Lower lobe of right lung (tissue), 2 donors: ENCODE results near the gene ETF1. TPM values are rescaled to one million over a fixed set of nuclear protein-coding genes. Genes with fewer than 3 reads are reported as not detected.
A peak's percentile ranks its signal among the peaks of the same experiment; 100 is the strongest.
"Not testable (repeated sequence)": the region's sequence is repeated elsewhere in the genome, so short reads cannot be mapped to it uniquely, and the experiment has no call there.

Experiments used
- ATAC-seq, 2 donors: fragments of 200-7000 bp; cut with Tn5 transposase; one replicate each; pipeline ENCODE4 v1.9.1; 2020 to 2022; ENCODE audit warnings: mild to moderate bottlenecking in 2 of 2, moderate library complexity in 2 of 2
- DNase-seq: peaks from one replicate; pipeline ENCODE4 v3.0.0-alpha.2; 2020
- H3K27ac ChIP-seq: fragments of 200-600 bp; one replicate; pipeline ENCODE4 v1.8.0; 2022
- H3K27me3 ChIP-seq: fragments of 200-600 bp; one replicate; pipeline ENCODE4 v1.8.0; 2022; ENCODE audit warnings: low read depth
- H3K36me3 ChIP-seq: fragments of 200-600 bp; one replicate; pipeline ENCODE4 v1.8.0; 2022; ENCODE audit warnings: mild to moderate bottlenecking
- H3K4me1 ChIP-seq: fragments of 200-600 bp; one replicate; pipeline ENCODE4 v1.8.0; 2022
- H3K4me3 ChIP-seq: fragments of 200-600 bp; one replicate; pipeline ENCODE4 v1.8.0; 2022; ENCODE audit warnings: mild to moderate bottlenecking
- H3K9me3 ChIP-seq: fragments of 200-600 bp; one replicate; pipeline ENCODE4 v1.8.0; 2022
- CTCF ChIP-seq: fragments of 200-600 bp; IDR thresholded peaks from one replicate; pipeline ENCODE4 v1.8.0; 2022; ENCODE audit warnings: antibody characterized with exemption, mild to moderate bottlenecking
- intact Hi-C: fragments of 100-400 bp; cut with DNase I; formaldehyde crosslinking; loops from one replicate; pipeline ENCODE4 v1.11.0; 2022
- total RNA-seq: library from RNA; stranded (reverse); fragmentation: NEBNext Ultra II Directional; extraction: Animal tissue kit (Norgen Biotek cat#: 25700); gene quantifications from one replicate; pipeline ENCODE4 v1.2.1, GENCODE V29; 2021
- donor health status: DM: no; HTN: yes; CAD: no; lungs with severe emphysema.

ETF1 gene
- total RNA-seq, 1 donor from 2014 or later: 90.7 TPM

DNA sequence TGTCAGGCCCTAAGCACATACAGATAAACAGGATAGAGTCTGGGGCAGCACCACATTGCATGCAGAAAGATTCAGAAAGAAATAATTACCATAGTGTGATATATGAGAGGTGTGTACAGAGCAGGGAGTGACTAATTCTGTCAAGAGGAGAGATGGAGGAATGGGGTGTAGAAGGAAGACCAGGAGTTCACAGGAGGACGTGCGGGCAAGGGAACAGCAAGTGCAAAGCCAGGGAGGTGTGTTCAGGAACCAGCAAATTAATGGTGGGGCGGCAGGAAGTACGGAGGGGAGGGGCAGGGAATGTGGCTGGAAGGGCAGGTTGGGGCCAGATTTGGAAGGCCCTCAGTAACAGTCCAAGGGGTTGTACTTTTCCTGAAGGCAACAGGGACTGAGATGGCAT lies 60.4 kb downstream of the ETF1 start:
- Histone ChIP-seq H3K4me3 (no peak overlapping the region), H3K27me3 (no peaks in the 10 kb centered on the region), H3K9me3 (no peaks in the 10 kb centered on the region), H3K36me3 (no peaks in the 10 kb centered on the region), H3K27ac (no peak overlapping the region), H3K4me1 (no peaks in the 10 kb centered on the region)
- ATAC-seq (peak in 1 of 2 donors; percentile 27), DNase-seq (no peak)
- no peak for TF ChIP-seq CTCF
- intact Hi-C loops: no loop called here

DNA sequence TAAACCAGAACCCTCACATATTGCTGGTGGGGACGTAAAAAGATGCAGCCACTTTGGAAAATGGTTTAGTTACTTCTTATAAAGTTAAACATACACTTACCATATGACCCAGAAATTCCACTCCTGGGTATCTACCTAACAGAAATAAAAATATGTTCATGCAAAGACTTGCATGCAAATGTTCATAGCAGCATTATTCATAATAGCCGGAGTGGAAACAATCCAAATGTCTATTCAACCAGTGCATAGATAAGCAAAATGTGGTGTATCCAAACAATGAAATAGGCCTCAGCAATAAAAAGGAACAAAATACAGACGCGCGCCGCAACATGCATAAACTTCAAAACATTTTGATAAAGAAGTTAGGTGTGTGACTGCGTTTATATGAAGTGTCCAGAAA lies 66.1 kb downstream of the ETF1 start:
- DNase-seq (no peak), ATAC-seq (no peak)
- H3K4me3 ChIP-seq: no peak overlapping the region
- no peak for TF ChIP-seq CTCF
- intact Hi-C loops: no loop called here
- H3K36me3 ChIP-seq: no peaks in the 10 kb centered on the region
- no peak overlapping the region for H3K27ac ChIP-seq
- no peaks in the 10 kb centered on the region for H3K27me3 ChIP-seq
- no peaks in the 10 kb centered on the region for H3K9me3 ChIP-seq
- no peaks in the 10 kb centered on the region for H3K4me1 ChIP-seq

DNA sequence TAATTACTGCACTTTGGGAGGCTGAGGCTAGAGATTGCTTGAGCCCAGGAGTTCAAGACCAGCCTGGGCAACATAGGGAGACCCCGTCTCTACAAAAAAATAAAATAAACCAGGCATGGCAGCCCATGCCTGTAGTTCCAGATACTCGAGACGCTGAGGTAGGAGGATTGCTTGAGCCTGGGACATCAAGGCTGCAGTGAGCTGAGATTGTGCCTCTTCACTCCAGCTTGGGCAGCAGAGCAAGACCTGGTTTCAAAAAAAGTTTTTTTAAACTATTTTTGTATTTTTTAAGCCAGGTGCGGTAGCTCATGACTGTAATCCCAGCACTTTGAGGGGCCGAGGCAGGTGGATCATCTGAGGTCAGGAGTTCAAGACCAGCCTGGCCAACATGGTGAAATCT lies 69.9 kb downstream of the ETF1 start:
- intact Hi-C loops, H3K36me3 ChIP-seq, H3K27me3 ChIP-seq, H3K4me3 ChIP-seq, H3K4me1 ChIP-seq, ATAC-seq, H3K27ac ChIP-seq, DNase-seq, H3K9me3 ChIP-seq: not testable (repeated sequence)

DNA sequence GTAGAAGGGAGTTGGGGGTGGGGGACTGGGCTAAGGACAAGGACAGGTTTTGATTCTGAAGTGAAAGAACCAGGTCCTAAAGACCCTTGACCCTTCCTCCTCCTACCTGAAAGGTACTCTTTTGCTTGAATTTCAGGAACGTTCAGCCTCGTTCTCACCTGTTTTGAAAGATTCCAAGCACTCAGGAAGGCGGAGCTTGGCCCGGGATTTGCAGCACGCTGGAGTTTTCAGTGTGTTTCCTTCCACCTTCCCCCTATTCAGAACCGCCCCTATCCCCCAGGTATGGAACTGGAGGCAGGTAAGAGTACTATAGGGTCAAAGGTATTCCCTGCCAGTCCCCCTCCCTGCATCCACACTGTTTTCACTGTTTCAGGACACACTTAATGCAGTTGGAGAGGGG lies 70.7 kb downstream of the ETF1 start:
- Histone ChIP-seq H3K4me3 (no peak overlapping the region), H3K36me3 (peaks cover 3% of the 10 kb centered on the region), H3K9me3 (no peaks in the 10 kb centered on the region), H3K27ac (no peak overlapping the region), H3K27me3 (no peaks in the 10 kb centered on the region), H3K4me1 (peaks cover 12% of the 10 kb centered on the region)
- intact Hi-C loops: no loop called here
- TF ChIP-seq CTCF: no peak
- ATAC-seq: no peak
- DNase-seq: peak; percentile 40

DNA sequence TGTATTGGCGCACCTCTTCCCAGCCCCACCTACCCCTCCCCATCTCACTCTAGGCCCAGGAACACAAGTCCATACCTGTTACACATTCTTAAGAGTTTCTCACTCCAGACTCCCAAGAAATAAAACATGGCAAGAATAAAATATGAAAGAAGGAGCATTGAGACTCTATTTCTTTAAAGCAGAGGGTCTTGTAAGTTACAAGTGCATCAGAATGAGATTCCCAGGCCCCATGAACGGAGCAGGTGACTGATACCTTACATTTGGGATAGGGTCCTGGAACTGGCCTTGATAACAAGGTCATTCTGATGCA lies 72.0 kb downstream of the ETF1 start:
- Histone ChIP-seq H3K4me3 (no peak overlapping the region), H3K4me1 (peaks cover 26% of the 10 kb centered on the region), H3K9me3 (no peaks in the 10 kb centered on the region), H3K27me3 (no peaks in the 10 kb centered on the region), H3K27ac (no peak overlapping the region), H3K36me3 (peaks cover 7% of the 10 kb centered on the region)
- TF ChIP-seq CTCF: no peak
- no peak for DNase-seq
- ATAC-seq: no peak
- intact Hi-C loops: no loop called here

GRCh38 chr5:138470322-138471051 lies 72.5 kb downstream of the ETF1 start:
- no peak overlapping the region for H3K27ac ChIP-seq
- no peaks in the 10 kb centered on the region for H3K9me3 ChIP-seq
- peak; percentile 23 to 32 for ATAC-seq
- peaks cover 7% of the 10 kb centered on the region for H3K36me3 ChIP-seq
- TF ChIP-seq CTCF: no peak
- H3K27me3 ChIP-seq: no peaks in the 10 kb centered on the region
- DNase-seq: peak; percentile 38
- intact Hi-C loops: no loop called here
- H3K4me1 ChIP-seq: peaks cover 29% of the 10 kb centered on the region
- H3K4me3 ChIP-seq: no peak overlapping the region
